Measurements from ENCODE around the gene LMNB1. TPM values are rescaled to one million over a fixed set of nuclear protein-coding genes. Genes with fewer than 3 reads are reported as not detected.

Gene LMNB1
- total RNA-seq, 4 donors from 2014 or later: 7.9 to 53.3 (median 16.8) TPM

GRCh38 chr5:126866851-126867636 lies 90.1 kb downstream of the LMNB1 start:
- Histone ChIP-seq H3K36me3 (no peaks in the 10 kb centered on the region), H3K4me3 (no peak overlapping the region), H3K9me3 (no peaks in the 10 kb centered on the region), H3K27ac (no peak overlapping the region), H3K27me3 (no peaks in the 10 kb centered on the region), H3K4me1 (no peaks in the 10 kb centered on the region)
- in situ Hi-C loops (cut with MboI; ENCODE audit: low pct_ligation_motif_present in 1 of 4, low pct_unique_long_range_greater_than_20kb in 1 of 4, low sequenced_read_pairs in 3 of 4) (loop anchor here in 1 of 4 donors (25.0 kb wide), 1 partner anchor 170 kb away; the partner anchor contains the start of gene MARCHF3), intact Hi-C loops (cut with DNase I; ENCODE audit: low total_unique reads) (no loop called here)
- DNase-seq: no peak
- no peak for TF ChIP-seq POLR2A (IDR thresholded peaks at IDR 0.05)
- no peak for TF ChIP-seq POLR2AphosphoS5 (IDR thresholded peaks at IDR 0.05)
- TF ChIP-seq CTCF (IDR thresholded peaks at IDR 0.05): no peak
- TF ChIP-seq EP300 (IDR thresholded peaks at IDR 0.05; ENCODE audit: low read depth): no peak
- 86 to 94% methylated on average over 1 to 8 of the region's 8 CpGs for WGBS, 2 donors (ENCODE audit: low coverage in 1 of 2)

GRCh38 chr5:126868338-126869004 lies 91.5 kb downstream of the LMNB1 start:
- no peak overlapping the region for H3K27ac ChIP-seq
- H3K4me3 ChIP-seq: no peak overlapping the region
- intact Hi-C loops (cut with DNase I; ENCODE audit: low total_unique reads): no loop called here
- H3K9me3 ChIP-seq: no peaks in the 10 kb centered on the region
- WGBS, 2 donors (ENCODE audit: low coverage in 1 of 2): 61 to 81% methylated on average over 8 to 11 of the region's 11 CpGs
- H3K27me3 ChIP-seq: no peaks in the 10 kb centered on the region
- H3K36me3 ChIP-seq: no peaks in the 10 kb centered on the region
- no peaks in the 10 kb centered on the region for H3K4me1 ChIP-seq
- TF ChIP-seq EP300 (IDR thresholded peaks at IDR 0.05; ENCODE audit: low read depth) (no peak), CTCF (IDR thresholded peaks at IDR 0.05) (no peak), POLR2A (IDR thresholded peaks at IDR 0.05) (no peak), POLR2AphosphoS5 (IDR thresholded peaks at IDR 0.05) (no peak)
- in situ Hi-C loops (cut with MboI; ENCODE audit: low pct_ligation_motif_present in 1 of 4, low pct_unique_long_range_greater_than_20kb in 1 of 4, low sequenced_read_pairs in 3 of 4): loop anchor here in 1 of 4 donors (25.0 kb wide), 1 partner anchor 169 kb away; the partner anchor contains the start of gene MARCHF3
- no peak for DNase-seq

GRCh38 chr5:126869005-126869451 lies 92.1 kb downstream of the LMNB1 start:
- TF ChIP-seq EP300 (IDR thresholded peaks at IDR 0.05; ENCODE audit: low read depth) (no peak), POLR2AphosphoS5 (IDR thresholded peaks at IDR 0.05) (no peak), POLR2A (IDR thresholded peaks at IDR 0.05) (no peak), CTCF (IDR thresholded peaks at IDR 0.05) (no peak)
- H3K27ac ChIP-seq: no peak overlapping the region
- WGBS, 2 donors (ENCODE audit: low coverage in 1 of 2): 15 to 50% methylated on average over 9 to 22 of the region's 22 CpGs
- no peaks in the 10 kb centered on the region for H3K9me3 ChIP-seq
- in situ Hi-C loops (cut with MboI; ENCODE audit: low pct_ligation_motif_present in 1 of 4, low pct_unique_long_range_greater_than_20kb in 1 of 4, low sequenced_read_pairs in 3 of 4) (loop anchor here in 1 of 4 donors (25.0 kb wide), 1 partner anchor 168 kb away; the partner anchor contains the start of gene MARCHF3), intact Hi-C loops (cut with DNase I; ENCODE audit: low total_unique reads) (no loop called here)
- H3K4me3 ChIP-seq: no peak overlapping the region
- H3K27me3 ChIP-seq: no peaks in the 10 kb centered on the region
- DNase-seq: no peak
- H3K4me1 ChIP-seq: no peaks in the 10 kb centered on the region
- H3K36me3 ChIP-seq: no peaks in the 10 kb centered on the region

- in situ Hi-C loops (cut with MboI; ENCODE audit: low pct_ligation_motif_present in 1 of 4, low pct_unique_long_range_greater_than_20kb in 1 of 4, low sequenced_read_pairs in 3 of 4): loop anchor here in 1 of 4 donors (25.0 kb wide), 1 partner anchor 166 kb away; the partner anchor contains the start of gene MARCHF3
- no peak for DNase-seq
- H3K27ac ChIP-seq: no peak overlapping the region
- H3K4me3 ChIP-seq: no peak overlapping the region
- H3K4me1 ChIP-seq: peaks cover 0 to 4% (median 0%) of the 10 kb centered on the region in 4 donors
- H3K27me3 ChIP-seq: no peaks in the 10 kb centered on the region
- H3K36me3 ChIP-seq: no peaks in the 10 kb centered on the region
- no peak for TF ChIP-seq POLR2AphosphoS5 (IDR thresholded peaks at IDR 0.05)
- TF ChIP-seq POLR2A (IDR thresholded peaks at IDR 0.05): no peak
- no peak for TF ChIP-seq EP300 (IDR thresholded peaks at IDR 0.05; ENCODE audit: low read depth)
- TF ChIP-seq CTCF (IDR thresholded peaks at IDR 0.05): no peak
- H3K9me3 ChIP-seq: no peaks in the 10 kb centered on the region
- WGBS, 2 donors (ENCODE audit: low coverage in 1 of 2): 97% methylated on average over 4 to 6 of the region's 6 CpGs
- intact Hi-C loops (cut with DNase I; ENCODE audit: low total_unique reads): no loop called here
Measured at GRCh38 chr5:126871441-126871840, 94.5 kb downstream of the LMNB1 start.
